Thyroid gland (tissue), 4 donors: Measurements from ENCODE around the gene AQP9.

Experiments
- POLR2A ChIP-seq, 2 donors: fragments of 450-650 bp; IDR thresholded peaks; one replicate each; pipeline ENCODE4 v1.6.1; 2017; ENCODE audit warnings: antibody characterized with exemption in 2 of 2, mild to moderate bottlenecking in 2 of 2, moderate library complexity in 1 of 2
- TF ChIP-seq, protein P1 (sequence below), 6 experiments: fragments of 200-600 bp in 3 of 6; fragments of 450-650 bp in 3 of 6; sonication (generic) in 3 of 6; IDR thresholded peaks; one replicate each; pipeline ENCODE4 v1.5.1; 2016 to 2019; ENCODE audit warnings: antibody characterized with exemption in 6 of 6, mild to moderate bottlenecking in 2 of 6, inconsistent platforms in 1 of 6, moderate library complexity in 1 of 6

DNA sequence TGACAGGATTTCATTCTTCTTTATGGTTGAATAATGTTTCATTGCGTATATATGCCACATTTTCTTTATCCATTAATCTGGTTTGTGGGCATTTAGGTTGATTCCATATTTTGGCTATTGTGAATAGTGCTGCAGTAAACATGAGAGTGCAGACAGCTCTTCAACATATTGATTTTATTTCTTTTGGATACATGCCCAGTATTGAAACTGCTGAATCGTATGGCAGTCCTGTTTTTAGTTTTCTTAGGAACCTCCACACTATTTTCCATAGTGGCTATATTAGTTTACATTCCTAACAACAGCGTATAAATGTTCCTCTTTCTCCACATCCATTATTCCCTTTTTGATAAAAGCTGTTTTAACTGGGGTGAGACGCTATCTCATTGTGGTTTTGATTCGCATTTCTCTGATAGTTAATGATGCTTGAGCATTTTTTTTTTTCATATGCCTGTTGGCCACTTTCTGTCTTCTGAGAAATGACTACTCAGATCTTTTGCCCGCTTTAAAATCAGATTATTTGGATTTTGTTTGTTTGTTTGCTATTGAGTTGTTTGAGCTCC, 21.7 kb downstream of the AQP9 start:
- TF ChIP-seq, protein P1, sequence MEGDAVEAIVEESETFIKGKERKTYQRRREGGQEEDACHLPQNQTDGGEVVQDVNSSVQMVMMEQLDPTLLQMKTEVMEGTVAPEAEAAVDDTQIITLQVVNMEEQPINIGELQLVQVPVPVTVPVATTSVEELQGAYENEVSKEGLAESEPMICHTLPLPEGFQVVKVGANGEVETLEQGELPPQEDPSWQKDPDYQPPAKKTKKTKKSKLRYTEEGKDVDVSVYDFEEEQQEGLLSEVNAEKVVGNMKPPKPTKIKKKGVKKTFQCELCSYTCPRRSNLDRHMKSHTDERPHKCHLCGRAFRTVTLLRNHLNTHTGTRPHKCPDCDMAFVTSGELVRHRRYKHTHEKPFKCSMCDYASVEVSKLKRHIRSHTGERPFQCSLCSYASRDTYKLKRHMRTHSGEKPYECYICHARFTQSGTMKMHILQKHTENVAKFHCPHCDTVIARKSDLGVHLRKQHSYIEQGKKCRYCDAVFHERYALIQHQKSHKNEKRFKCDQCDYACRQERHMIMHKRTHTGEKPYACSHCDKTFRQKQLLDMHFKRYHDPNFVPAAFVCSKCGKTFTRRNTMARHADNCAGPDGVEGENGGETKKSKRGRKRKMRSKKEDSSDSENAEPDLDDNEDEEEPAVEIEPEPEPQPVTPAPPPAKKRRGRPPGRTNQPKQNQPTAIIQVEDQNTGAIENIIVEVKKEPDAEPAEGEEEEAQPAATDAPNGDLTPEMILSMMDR (IDR thresholded peaks at IDR 0.05), result no peak
- TF ChIP-seq POLR2A (IDR thresholded peaks at IDR 0.05), result no peak
